ENCODE data around the gene CCDC190. TPM values are rescaled to one million over a fixed set of nuclear protein-coding genes. Genes with fewer than 3 reads are reported as not detected.

Gene CCDC190, protein sequence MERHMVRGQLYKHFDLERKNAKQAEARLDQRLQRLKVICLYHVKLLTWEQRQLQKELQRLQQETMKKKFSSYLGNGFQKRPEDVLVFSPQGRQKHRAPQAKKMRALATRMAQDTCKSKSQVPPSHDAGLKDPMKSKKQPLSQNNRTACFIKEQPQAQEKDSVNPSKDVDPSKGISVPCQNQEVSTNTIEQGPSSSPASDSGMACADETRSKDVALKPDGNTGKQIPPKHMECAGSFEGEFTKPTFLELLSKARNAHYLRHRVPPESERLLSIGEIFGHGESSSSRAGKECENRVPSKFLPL
- total RNA-seq (2022; extraction: Qiagen RNA extraction; ENCODE audit: low read depth): not detected in 5 replicates

DNA sequence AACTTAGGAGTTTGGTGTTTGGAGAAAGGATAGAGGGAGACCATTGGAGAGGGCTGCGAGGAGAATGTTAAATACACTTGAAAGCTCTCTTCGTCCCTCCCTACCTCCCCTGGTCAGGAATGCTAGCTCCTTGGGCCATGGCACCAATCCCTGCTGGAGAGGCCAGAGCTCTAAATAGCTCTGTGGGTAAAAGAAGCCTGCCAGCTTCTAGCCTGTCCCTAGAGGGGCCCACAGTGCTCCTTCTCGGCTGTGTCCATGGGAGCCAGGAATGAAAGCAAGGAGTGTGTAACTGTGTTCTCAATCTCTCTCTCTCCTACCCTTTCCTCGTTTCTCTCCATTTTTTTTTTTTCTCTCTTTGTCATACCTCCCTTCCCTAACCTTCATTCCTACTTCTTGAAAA, at the start of gene CCDC190:
TSS of gene CCDC190 (minus strand) at position 75 of the 400 bp plus-strand sequence. CDS start 1,529 bp downstream, outside the sequence.

Other genes starting within 250 kb of the CCDC190 start
- 0.15 to 0.67 TPM (median 0.33 TPM) in 5 replicates for gene DDR2, start 228.7 kb downstream of the CCDC190 start, total RNA-seq (2022; extraction: Qiagen RNA extraction; ENCODE audit: low read depth)
- gene HSD17B7, start 70.5 kb downstream of the CCDC190 start, total RNA-seq (2022; extraction: Qiagen RNA extraction; ENCODE audit: low read depth): 8.7 to 12.3 TPM (median 11.4 TPM) in 5 replicates
- 0.07 to 0.19 TPM (median 0.13 TPM) in 4 of 5 replicates, not detected in the other for gene RGS4, start 208.2 kb upstream of the CCDC190 start, total RNA-seq (2022; extraction: Qiagen RNA extraction; ENCODE audit: low read depth)